ENCODE results near the gene TBR1. TPM values are rescaled to one million over a fixed set of nuclear protein-coding genes. Genes with fewer than 3 reads are reported as not detected.

The TBR1 gene
- total RNA-seq, 8 experiments from 2014 or later, result 0.05 to 0.71 (median 0.19) TPM

DNA sequence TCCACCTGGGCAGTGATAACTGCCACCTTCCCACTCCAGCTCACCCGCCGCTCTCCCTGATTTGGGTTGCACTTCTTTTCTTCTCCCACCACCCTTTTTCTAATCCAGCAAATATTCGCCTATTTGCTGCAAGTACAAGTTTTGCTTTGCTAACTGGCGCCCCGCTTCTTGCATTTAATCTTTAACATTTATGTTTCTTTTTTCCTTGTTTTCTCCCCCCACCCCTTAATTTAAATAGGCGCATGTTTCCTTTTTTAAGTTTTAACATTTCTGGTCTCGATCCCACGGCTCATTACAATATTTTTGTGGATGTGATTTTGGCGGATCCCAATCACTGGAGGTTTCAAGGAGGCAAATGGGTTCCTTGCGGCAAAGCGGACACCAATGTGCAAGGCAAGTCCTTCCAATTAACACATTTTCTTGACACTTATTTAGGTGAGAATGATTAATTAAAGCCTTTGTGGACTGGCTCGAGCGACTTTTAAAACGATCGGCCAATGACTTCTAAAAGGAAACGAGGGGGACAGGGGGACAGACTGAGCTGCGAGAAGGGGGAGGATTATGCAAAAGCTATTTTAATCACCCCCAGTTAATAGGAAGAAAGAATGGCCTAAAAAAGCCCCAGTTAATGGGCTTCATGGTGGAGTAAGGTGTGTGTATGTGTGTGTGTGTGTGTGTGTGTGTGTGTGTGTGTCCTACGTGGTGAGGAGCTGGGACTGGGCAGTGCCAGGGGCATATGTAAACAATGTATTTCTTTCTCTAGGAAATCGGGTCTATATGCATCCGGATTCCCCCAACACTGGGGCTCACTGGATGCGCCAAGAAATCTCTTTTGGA lies 1.6 kb downstream of the TBR1 start:
- H3K4me1 ChIP-seq (replicated peaks in 1 of 2), result peaks cover 6 to 24% of the 10 kb centered on the region in 2 donors
- 0 to 23% (median 9%) methylated on average over 3 to 19 of the region's 21 CpGs for WGBS, 10 experiments
- in situ Hi-C loops (cut with MboI; ENCODE audit: low pct_unique_long_range_greater_than_20kb in 2 of 9, low sequenced_read_pairs in 9 of 9, unreplicated experiment in 9 of 9), result loop anchor here in 1 of 9 experiments (25.0 kb wide), 1 partner anchor 180 kb away; no protein-coding TSS in a partner anchor
- ATAC-seq (replicated peaks in 6 of 8), result no peak
- no peak overlapping the region for H3K27ac ChIP-seq
- no peak overlapping the region for H3K4me3 ChIP-seq

DNA sequence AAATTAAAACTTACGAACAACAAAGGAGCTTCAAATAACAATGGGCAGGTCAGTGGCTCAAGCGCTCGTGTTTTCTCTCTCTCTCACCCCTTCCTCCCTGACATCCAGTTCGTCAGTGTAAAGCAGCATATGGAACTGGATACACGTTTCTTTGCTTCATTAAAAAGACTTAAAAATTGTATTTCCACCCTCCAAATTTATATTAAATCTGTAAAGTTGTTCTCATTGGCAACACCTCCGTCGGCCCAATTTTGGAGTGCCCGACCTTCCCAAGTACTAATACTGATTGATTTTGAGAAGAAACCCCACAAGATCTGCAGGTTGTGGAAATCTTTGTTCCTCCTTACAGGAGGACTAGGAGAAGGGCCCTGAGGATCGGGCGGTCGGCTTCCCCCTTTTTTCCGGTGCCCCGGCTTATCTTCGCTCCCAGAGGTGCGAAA lies 2.2 kb downstream of the TBR1 start:
- H3K4me1 ChIP-seq (replicated peaks in 1 of 2), result peaks cover 6 to 24% of the 10 kb centered on the region in 2 donors
- 0 to 19% (median 2%) methylated on average over 1 to 10 of the region's 15 CpGs; no CpG with 5 or more reads in 1 of the 10 experiments for whole genome bisulfite sequencing, 10 experiments
- in situ Hi-C loops (cut with MboI; ENCODE audit: low pct_unique_long_range_greater_than_20kb in 2 of 9, low sequenced_read_pairs in 9 of 9, unreplicated experiment in 9 of 9), result loop anchor here in 1 of 9 experiments (25.0 kb wide), 1 partner anchor 181 kb away; no protein-coding TSS in a partner anchor
- ATAC-seq (replicated peaks in 6 of 8), result no peak
- no peak overlapping the region for H3K27ac ChIP-seq
- H3K4me3 ChIP-seq, result peak overlapping the region in 3 of 5 donors; percentile 19 to 25 (median 23)

DNA sequence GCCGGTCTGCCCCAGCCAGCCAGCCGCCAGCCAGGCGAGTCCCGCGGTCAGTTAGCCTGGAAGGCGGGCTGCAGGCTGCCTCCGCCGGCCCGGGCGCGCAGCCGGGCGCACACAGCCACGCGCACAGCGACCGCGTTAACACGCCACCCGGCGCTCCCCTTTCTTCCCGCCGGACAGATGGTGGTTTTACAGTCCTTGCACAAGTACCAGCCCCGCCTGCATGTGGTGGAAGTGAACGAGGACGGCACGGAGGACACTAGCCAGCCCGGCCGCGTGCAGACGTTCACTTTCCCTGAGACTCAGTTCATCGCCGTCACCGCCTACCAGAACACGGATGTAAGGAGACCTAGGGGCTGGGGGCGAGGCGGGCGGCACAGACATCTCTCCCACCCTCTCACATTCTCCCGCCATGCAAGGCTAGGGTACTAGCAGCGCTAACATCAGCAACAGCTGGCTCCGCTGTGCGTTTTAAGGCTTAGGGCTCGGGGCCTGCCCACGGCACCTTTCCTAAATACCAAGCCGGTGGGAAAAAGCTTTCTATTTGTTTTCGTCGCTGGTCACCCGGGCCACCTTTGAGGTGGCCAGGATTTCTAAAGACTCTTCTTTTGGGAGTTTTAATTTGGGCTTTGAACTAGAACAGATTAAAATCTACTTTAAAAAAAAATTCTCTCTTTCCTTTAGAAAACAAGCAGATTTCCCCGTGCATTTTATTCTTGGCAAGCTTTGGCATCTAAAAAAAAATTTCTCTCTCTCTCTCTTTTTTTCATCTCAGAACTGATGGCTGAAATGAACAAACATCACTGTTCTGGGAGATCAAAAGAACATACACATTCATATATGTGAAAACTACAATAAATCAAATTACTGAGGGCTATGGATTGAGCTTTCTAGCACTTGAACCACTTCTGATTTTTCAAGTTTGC lies 2.9 kb downstream of the TBR1 start:
- H3K4me1 ChIP-seq (replicated peaks in 1 of 2), result peaks cover 6 to 27% of the 10 kb centered on the region in 2 donors
- in situ Hi-C loops (cut with MboI; ENCODE audit: low pct_unique_long_range_greater_than_20kb in 2 of 9, low sequenced_read_pairs in 9 of 9, unreplicated experiment in 9 of 9), result loop anchor here in 1 of 9 experiments (25.0 kb wide), 1 partner anchor 182 kb away; no protein-coding TSS in a partner anchor
- H3K4me3 ChIP-seq, result peak overlapping the region in 4 of 5 donors; percentile 5 to 25 (median 21)
- WGBS, 10 experiments, result 0 to 29% (median 3%) methylated on average over 3 to 17 of the region's 49 CpGs
- no peak overlapping the region for H3K27ac ChIP-seq
- peak in 7 of 8 experiments; percentile 4 to 44 (median 31) for ATAC-seq (replicated peaks in 6 of 8)

DNA sequence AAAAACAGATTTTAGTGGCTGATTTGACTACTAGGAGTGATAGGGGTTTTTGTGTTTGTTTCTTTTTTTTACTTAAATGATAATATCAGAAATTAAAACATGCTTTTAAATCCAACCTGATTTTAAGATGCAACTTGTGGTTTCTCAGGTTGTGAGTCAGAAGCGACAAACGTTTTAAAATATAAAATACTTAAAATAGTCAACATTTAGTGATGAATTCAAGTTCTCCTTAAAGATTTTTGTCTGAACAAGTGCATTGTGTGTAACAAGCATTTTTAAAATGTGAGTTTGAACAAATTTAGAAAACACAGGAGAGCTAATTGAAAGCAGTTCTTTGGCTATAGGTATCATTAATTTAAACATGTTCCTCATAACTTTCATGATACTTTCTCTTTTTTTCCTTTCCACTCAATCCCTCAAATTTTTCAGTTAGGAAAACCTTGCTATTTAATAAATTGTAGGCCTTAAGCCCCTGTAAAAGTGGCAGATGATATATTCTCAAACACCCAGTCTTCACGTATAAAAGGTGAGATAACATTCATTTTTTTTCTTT lies 3.6 kb downstream of the TBR1 start:
- 12 to 97% (median 49%) methylated on average over 1 to 3 of the region's 3 CpGs for WGBS, 10 experiments
- ATAC-seq (replicated peaks in 6 of 8), result no peak
- H3K27ac ChIP-seq, result no peak overlapping the region
- H3K4me1 ChIP-seq (replicated peaks in 1 of 2), result peaks cover 6 to 26% of the 10 kb centered on the region in 2 donors
- in situ Hi-C loops (cut with MboI; ENCODE audit: low pct_unique_long_range_greater_than_20kb in 2 of 9, low sequenced_read_pairs in 9 of 9, unreplicated experiment in 9 of 9), result loop anchor here in 1 of 9 experiments (25.0 kb wide), 1 partner anchor 182 kb away; no protein-coding TSS in a partner anchor
- no peak overlapping the region for H3K4me3 ChIP-seq

DNA sequence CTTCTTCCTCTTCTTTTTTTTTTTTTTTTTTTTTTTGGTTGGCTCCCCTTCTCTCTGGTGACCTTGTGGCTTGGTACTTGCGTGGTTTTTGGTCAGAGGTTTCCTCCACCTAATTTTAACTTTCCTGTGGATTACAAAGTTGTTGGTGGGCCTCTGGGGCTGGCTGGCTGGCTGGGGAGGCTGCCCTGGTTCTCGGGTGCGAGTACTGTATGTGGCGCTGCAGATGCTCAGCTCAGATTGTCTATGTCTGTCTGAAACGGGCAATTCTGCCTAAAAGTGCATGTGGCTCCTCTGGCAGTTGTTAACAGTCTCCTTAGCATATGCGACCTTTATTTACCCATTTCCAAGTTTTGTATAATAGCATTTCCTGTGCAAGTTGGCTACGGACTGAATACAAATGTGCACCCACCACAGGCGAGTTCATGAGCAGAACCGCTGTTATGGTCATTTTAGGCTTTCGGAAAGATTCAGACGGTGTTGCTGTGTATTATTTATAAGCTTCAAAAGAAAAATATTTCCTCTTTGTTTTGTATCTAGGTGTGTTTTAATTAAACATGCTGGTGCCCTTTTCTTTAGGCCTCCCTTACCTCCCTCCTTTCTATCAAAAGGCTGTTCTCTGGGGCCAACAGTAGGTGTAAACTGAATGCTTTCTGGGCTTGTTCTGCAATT lies 4.4 kb downstream of the TBR1 start:
- ATAC-seq (replicated peaks in 6 of 8), result no peak
- no peak overlapping the region for H3K27ac ChIP-seq
- in situ Hi-C loops (cut with MboI; ENCODE audit: low pct_unique_long_range_greater_than_20kb in 2 of 9, low sequenced_read_pairs in 9 of 9, unreplicated experiment in 9 of 9), result loop anchor here in 1 of 9 experiments (25.0 kb wide), 1 partner anchor 183 kb away; no protein-coding TSS in a partner anchor
- H3K4me1 ChIP-seq (replicated peaks in 1 of 2), result peaks cover under 1 to 21% of the 10 kb centered on the region in 2 donors
- 14 to 98% (median 42%) methylated on average over 2 to 9 of the region's 11 CpGs for WGBS, 10 experiments
- no peak overlapping the region for H3K4me3 ChIP-seq

DNA sequence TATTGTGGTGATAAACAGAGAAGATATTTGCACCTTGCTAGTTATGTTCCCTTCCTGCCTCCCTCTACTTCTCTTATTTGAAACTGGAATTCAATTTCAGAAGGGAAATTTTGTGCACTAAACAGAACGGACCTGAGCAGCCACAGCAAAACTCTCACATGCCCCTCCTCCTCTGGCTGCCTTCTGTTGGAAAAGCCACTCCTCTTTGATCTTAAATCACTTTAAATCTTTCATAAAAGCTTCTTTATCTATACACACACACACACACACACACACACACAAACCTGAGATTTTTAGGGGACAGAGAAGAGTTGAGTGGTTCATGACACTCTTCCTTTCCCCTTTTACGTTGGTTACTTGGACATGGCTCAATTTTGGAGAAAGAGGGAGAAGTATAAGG lies 5.6 kb downstream of the TBR1 start:
- in situ Hi-C loops (cut with MboI; ENCODE audit: low pct_unique_long_range_greater_than_20kb in 2 of 9, low sequenced_read_pairs in 9 of 9, unreplicated experiment in 9 of 9), result loop anchor here in 1 of 9 experiments (25.0 kb wide), 1 partner anchor 184 kb away; no protein-coding TSS in a partner anchor
- H3K4me1 ChIP-seq (replicated peaks in 1 of 2), result peaks cover 0 to 18% of the 10 kb centered on the region in 2 donors
- H3K4me3 ChIP-seq, result no peak overlapping the region
- H3K27ac ChIP-seq, result no peak overlapping the region
- ATAC-seq (replicated peaks in 6 of 8), result no peak
- WGBS, 10 experiments, result 0 to 78% (median 28%) methylated on average over 1 to 2 of the region's 2 CpGs; no CpG with 5 or more reads in 4 of the 10 experiments

DNA sequence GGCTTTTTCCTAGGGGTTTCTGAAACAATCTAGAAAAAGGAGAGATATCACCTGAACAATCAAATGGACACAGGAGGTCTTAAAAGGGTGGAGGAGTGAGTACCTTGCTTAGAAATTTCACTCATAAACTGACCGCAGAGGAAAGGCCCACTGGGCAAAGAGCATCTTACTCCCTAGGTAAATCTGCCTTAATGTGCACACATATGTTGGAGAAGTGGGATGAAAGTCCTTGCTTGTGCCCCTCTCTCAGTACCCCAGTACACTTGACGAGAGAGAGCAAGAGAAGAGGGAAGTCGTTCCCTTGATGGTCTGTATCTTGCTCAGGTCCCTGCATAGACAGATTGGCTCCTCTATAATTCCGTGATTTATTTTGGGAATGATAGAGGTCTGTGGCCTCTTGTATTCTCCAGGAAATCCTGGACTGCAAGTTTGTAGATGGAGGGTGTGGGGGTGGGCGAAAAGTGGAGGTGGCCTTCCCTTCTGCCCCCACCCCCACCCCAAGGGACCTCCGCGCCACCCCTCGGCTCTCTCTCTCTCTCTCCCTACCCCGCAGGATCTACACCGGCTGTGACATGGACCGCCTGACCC lies 6.8 kb downstream of the TBR1 start:
- WGBS, 10 experiments, result 20 to 100% (median 41%) methylated on average over 1 to 2 of the region's 11 CpGs; no CpG with 5 or more reads in 4 of the 10 experiments
- H3K4me3 ChIP-seq, result peak overlapping the region in 2 of 5 donors; percentile 27 to 29
- in situ Hi-C loops (cut with MboI; ENCODE audit: low pct_unique_long_range_greater_than_20kb in 2 of 9, low sequenced_read_pairs in 9 of 9, unreplicated experiment in 9 of 9), result loop anchor here in 1 of 9 experiments (25.0 kb wide), 1 partner anchor 186 kb away; no protein-coding TSS in a partner anchor
- no peak for ATAC-seq (replicated peaks in 6 of 8)
- H3K27ac ChIP-seq, result no peak overlapping the region
- peaks cover 0 to 15% of the 10 kb centered on the region in 2 donors for H3K4me1 ChIP-seq (replicated peaks in 1 of 2)

DNA sequence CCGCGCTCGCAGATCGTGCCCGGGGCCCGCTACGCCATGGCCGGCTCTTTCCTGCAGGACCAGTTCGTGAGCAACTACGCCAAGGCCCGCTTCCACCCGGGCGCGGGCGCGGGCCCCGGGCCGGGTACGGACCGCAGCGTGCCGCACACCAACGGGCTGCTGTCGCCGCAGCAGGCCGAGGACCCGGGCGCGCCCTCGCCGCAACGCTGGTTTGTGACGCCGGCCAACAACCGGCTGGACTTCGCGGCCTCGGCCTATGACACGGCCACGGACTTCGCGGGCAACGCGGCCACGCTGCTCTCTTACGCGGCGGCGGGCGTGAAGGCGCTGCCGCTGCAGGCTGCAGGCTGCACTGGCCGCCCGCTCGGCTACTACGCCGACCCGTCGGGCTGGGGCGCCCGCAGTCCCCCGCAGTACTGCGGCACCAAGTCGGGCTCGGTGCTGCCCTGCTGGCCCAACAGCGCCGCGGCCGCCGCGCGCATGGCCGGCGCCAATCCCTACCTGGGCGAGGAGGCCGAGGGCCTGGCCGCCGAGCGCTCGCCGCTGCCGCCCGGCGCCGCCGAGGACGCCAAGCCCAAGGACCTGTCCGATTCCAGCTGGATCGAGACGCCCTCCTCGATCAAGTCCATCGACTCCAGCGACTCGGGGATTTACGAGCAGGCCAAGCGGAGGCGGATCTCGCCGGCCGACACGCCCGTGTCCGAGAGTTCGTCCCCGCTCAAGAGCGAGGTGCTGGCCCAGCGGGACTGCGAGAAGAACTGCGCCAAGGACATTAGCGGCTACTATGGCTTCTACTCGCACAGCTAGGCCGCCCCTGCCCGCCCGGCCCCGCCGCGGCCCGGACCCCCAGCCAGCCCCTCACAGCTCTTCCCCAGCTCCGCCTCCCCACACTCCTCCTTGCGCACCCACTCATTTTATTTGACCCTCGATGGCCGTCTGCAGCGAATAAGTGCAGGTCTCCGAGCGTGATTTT lies 7.6 kb downstream of the TBR1 start:
- in situ Hi-C loops (cut with MboI; ENCODE audit: low pct_unique_long_range_greater_than_20kb in 2 of 9, low sequenced_read_pairs in 9 of 9, unreplicated experiment in 9 of 9), result loop anchor here in 1 of 9 experiments (25.0 kb wide), 1 partner anchor 186 kb away; no protein-coding TSS in a partner anchor
- WGBS, 10 experiments, result 0 to 27% (median 2%) methylated on average over 2 to 12 of the region's 125 CpGs; no CpG with 5 or more reads in 4 of the 10 experiments
- Histone ChIP-seq H3K27ac (no peak overlapping the region), H3K4me1 (replicated peaks in 1 of 2) (peaks cover 0 to 11% of the 10 kb centered on the region in 2 donors), H3K4me3 (peak overlapping the region; percentile 16 to 29 (median 26))
- peak in 6 of 8 experiments; percentile 75 to 86 (median 80) for ATAC-seq (replicated peaks in 6 of 8)

DNA sequence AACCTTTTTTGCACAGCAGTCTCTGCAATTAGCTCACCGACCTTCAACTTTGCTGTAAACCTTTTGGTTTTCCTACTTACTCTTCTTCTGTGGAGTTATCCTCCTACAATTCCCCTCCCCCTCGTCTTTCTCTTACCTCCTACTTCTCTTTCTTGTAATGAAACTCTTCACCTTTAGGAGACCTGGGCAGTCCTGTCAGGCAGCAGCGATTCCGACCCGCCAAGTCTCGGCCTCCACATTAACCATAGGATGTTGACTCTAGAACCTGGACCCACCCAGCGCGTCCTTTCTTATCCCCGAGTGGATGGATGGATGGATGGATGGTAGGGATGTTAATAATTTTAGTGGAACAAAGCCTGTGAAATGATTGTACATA lies 8.3 kb downstream of the TBR1 start:
- in situ Hi-C loops (cut with MboI; ENCODE audit: low pct_unique_long_range_greater_than_20kb in 2 of 9, low sequenced_read_pairs in 9 of 9, unreplicated experiment in 9 of 9), result loop anchor here in 1 of 9 experiments (25.0 kb wide), 1 partner anchor 187 kb away; no protein-coding TSS in a partner anchor
- no peak overlapping the region for H3K27ac ChIP-seq

DNA sequence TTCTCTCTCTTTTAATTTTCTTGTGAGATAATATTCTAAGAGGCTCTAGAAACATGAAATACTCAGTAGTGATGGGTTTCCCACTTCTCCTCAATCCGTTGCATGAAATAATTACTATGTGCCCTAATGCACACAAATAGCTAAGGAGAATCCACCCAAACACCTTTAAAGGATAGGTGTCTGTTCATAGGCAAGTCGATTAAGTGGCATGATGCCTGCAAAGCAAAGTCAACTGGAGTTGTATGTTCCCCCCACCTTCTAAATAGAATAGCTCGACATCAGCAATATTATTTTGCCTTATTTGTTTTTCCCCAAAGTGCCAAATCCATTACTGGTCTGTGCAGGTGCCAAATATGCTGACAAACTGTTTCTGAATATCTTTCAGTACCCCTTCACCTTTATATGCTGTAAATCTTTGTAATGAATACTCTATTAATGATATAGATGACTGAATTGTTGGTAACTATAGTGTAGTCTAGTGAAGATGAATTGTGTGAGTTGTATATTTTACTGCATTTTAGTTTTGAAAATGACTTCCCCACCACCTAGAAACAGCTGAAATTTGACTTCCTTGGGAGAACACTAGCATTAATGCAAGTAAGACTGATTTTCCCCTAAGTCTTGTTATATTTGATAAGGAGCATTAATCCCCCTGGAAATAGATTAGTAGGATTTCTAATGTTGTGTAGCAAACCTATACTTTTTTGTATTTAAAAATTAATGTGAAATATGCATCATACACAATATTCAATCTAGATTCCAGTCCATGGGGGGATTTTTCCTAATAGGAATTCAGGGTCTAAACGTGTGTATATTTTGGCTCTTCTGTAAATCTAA lies 9.0 kb downstream of the TBR1 start:
- ATAC-seq (replicated peaks in 6 of 8), result no peak
- WGBS, 10 experiments, result 7 to 36% (median 15%) methylated on average over 2 to 4 of the region's 4 CpGs
- Histone ChIP-seq H3K27ac (no peak overlapping the region), H3K4me1 (replicated peaks in 1 of 2) (peaks cover 0 to 7% of the 10 kb centered on the region in 2 donors), H3K4me3 (no peak overlapping the region)
- in situ Hi-C loops (cut with MboI; ENCODE audit: low pct_unique_long_range_greater_than_20kb in 2 of 9, low sequenced_read_pairs in 9 of 9, unreplicated experiment in 9 of 9), result loop anchor here in 1 of 9 experiments (25.0 kb wide), 1 partner anchor 188 kb away; no protein-coding TSS in a partner anchor

More for the DNA sequence above, 8.3 kb downstream of the TBR1 start:
- peaks cover 0 to 7% of the 10 kb centered on the region in 2 donors for H3K4me1 ChIP-seq (replicated peaks in 1 of 2)
- ATAC-seq (replicated peaks in 6 of 8), result no peak
- 4 to 51% (median 17%) methylated on average over 1 to 9 of the region's 9 CpGs; no CpG with 5 or more reads in 1 of the 10 experiments for WGBS, 10 experiments
- H3K4me3 ChIP-seq, result no peak overlapping the region
